Heart left ventricle (tissue), 16 donors: Measurements from ENCODE around the gene VDR. TPM values are rescaled to one million over a fixed set of nuclear protein-coding genes. Genes with fewer than 3 reads are reported as not detected.
A peak's percentile ranks its signal among the peaks of the same experiment; 100 is the strongest.

Source experiments
- ATAC-seq, 4 donors: fragments of 200-7000 bp; cut with Tn5 transposase; one replicate each; pipeline ENCODE4 v1.9.1; 2020 to 2022; ENCODE audit warnings: moderate library complexity in 4 of 4, mild to moderate bottlenecking in 3 of 4, moderate number of reproducible peaks in 1 of 4
- DNase-seq, 5 donors: peaks; one replicate each; pipeline ENCODE4 v3.0.0-alpha.2; 2020
- H3K27ac ChIP-seq, 12 donors: fragments of 200-600 bp; sonication (generic) in 4 of 12; one replicate each; pipeline versions ENCODE4 v1.5.0 to v1.8.0; 2016 to 2022; ENCODE audit warnings: mild to moderate bottlenecking in 2 of 12
- H3K27me3 ChIP-seq, 9 donors: fragments of 200-600 bp; sonication (generic) in 2 of 9; one replicate each; pipeline versions ENCODE4 v1.5.1 to v1.8.0; 2016 to 2022; ENCODE audit warnings: mild to moderate bottlenecking in 3 of 9
- H3K36me3 ChIP-seq, 9 donors: fragments of 200-600 bp; sonication (generic) in 2 of 9; one replicate each; pipeline versions ENCODE4 v1.5.0 to v1.8.0; 2018 to 2022; ENCODE audit warnings: mild to moderate bottlenecking in 2 of 9
- H3K4me1 ChIP-seq, 12 donors: fragments of 200-600 bp; sonication (generic) in 4 of 12; one replicate each; pipeline versions ENCODE4 v1.5.0 to v1.8.0; 2016 to 2022; ENCODE audit warnings: mild to moderate bottlenecking in 3 of 12
- H3K4me3 ChIP-seq, 12 donors: fragments of 200-600 bp; sonication (generic) in 4 of 12; one replicate each; pipeline versions ENCODE4 v1.5.0 to v1.8.0; 2017 to 2022; ENCODE audit warnings: mild to moderate bottlenecking in 9 of 12, moderate library complexity in 4 of 12
- H3K9me3 ChIP-seq, 12 donors: fragments of 200-600 bp; sonication (generic) in 4 of 12; one replicate each; pipeline versions ENCODE4 v1.5.0 to v1.8.0; 2016 to 2022; ENCODE audit warnings: mild to moderate bottlenecking in 1 of 12
- POLR2A ChIP-seq, 2 donors: fragments of 450-650 bp; IDR thresholded peaks; one replicate each; pipeline ENCODE4 v1.6.1; 2017; ENCODE audit warnings: antibody characterized with exemption in 2 of 2, mild to moderate bottlenecking in 2 of 2, moderate library complexity in 2 of 2
- WGBS, 4 donors: extraction: QIAGEN DNeasy Blood & Tissue Kit in 2 of 4; methylation state at CpG; one replicate each; pipeline versions ENCODE4 v1.1.5 to v1.1.7; 2013 to 2018; 5-methylcytosine and 5-hydroxymethylcytosine counted together
- intact Hi-C, 10 donors: fragments of 100-400 bp; cut with DNase I; formaldehyde crosslinking; loops; one replicate each; pipeline versions ENCODE4 v1.11.1 to v1.14.2; 2022
- polyA plus RNA-seq, 2 donors: library from polyadenylated mRNA; stranded (reverse); fragments of 200-250 nt; gene quantifications; one replicate each; pipeline ENCODE4 v1.2.3, GENCODE V29; 2013
- total RNA-seq, 9 donors: library from RNA; depleted of rRNA in 2 of 9; stranded (reverse); fragments of >200 nt in 2 of 9; fragmentation: NEBNext Ultra II Directional in 3 of 9; extraction: Animal tissue kit (Norgen Biotek cat#: 25700) in 3 of 9; gene quantifications; one replicate each; pipeline versions ENCODE4 v1.1.0 to v1.2.4, GENCODE V29; 2016 to 2023
- TF ChIP-seq, protein P1 (sequence below), 12 donors: fragments of 200-600 bp; sonication (generic) in 4 of 12; IDR thresholded peaks; one replicate each; pipeline versions ENCODE4 v1.5.0 to v1.8.0; 2018 to 2022; ENCODE audit warnings: antibody characterized with exemption in 12 of 12, mild to moderate bottlenecking in 5 of 12
- donor health status: ischemic (EF 13 %, LVEDD 7.1; RV severe dilation, severe dysfunction).
- donor health status: healthy with polysubstance abuse.
- donor health status: DM: no; HTN: yes; CAD: no.
- donor health status: DM: no; HTN: no; CAD: no.
- donor health status: ischemic (EF 25% LVEDD 6.9; RV normal size, moderate dysfunction).
- donor health status: ischemic (EF 25% LVEDD 5.7; RV mildly dilated, moderate dysfunction).
- donor health status: healthy.
- donor health status: DM: yes; HTN: yes; CAD: no.
- donor health status: ischemic (EF 35%, LVEDD 5.7; RV mildly dilated, moderate dysfunction).
- donor health status: nonischemic (EF 11% LVEDD 7.7; RV severe dilation, severe dysfunction).
- donor health status: DM: yes; HTN: yes; CAD: no.
- donor health status: PGD.
- donor health status: ischemic (EF 29% LVEDD 5.4; RV normal size, mild dysfunction).
- donor health status: nonischemic (EF 23%, LVEDD 6.1; RV moderate dilation, normal function).

VDR gene
- total and polyA plus RNA-seq, 11 donors = 0.15 to 4.3 (median 0.63) TPM

- H3K4me3 ChIP-seq = no peak overlapping the region
- H3K27ac ChIP-seq = no peak overlapping the region
- DNase-seq (no peak), ATAC-seq (no peak)
- no peak for TF ChIP-seq POLR2A (IDR thresholded peaks at IDR 0.05)
- TF ChIP-seq, protein P1, sequence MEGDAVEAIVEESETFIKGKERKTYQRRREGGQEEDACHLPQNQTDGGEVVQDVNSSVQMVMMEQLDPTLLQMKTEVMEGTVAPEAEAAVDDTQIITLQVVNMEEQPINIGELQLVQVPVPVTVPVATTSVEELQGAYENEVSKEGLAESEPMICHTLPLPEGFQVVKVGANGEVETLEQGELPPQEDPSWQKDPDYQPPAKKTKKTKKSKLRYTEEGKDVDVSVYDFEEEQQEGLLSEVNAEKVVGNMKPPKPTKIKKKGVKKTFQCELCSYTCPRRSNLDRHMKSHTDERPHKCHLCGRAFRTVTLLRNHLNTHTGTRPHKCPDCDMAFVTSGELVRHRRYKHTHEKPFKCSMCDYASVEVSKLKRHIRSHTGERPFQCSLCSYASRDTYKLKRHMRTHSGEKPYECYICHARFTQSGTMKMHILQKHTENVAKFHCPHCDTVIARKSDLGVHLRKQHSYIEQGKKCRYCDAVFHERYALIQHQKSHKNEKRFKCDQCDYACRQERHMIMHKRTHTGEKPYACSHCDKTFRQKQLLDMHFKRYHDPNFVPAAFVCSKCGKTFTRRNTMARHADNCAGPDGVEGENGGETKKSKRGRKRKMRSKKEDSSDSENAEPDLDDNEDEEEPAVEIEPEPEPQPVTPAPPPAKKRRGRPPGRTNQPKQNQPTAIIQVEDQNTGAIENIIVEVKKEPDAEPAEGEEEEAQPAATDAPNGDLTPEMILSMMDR (IDR thresholded peaks at IDR 0.05) = no peak
- H3K27me3 ChIP-seq = no peaks in the 10 kb centered on the region
- intact Hi-C loops = loop anchor here in 1 of 10 donors (10.0 kb wide), 1 partner anchor 58 kb away; the partner anchor contains the start of gene SLC48A1
- WGBS, 4 donors = 85 to 94% (median 93%) methylated on average over 12 to 13 of the region's 13 CpGs
- H3K9me3 ChIP-seq = no peaks in the 10 kb centered on the region
- no peaks in the 10 kb centered on the region for H3K36me3 ChIP-seq
- H3K4me1 ChIP-seq = peaks cover 11 to 62% (median 36%) of the 10 kb centered on the region in 12 donors
Measured at GRCh38 chr12:47832263-47832933, 72.4 kb downstream of the VDR start.

- H3K4me3 ChIP-seq = peak overlapping the region in 2 of 12 donors; percentile 10 to 12
- no peaks in the 10 kb centered on the region for H3K36me3 ChIP-seq
- peaks cover 11 to 76% (median 54%) of the 10 kb centered on the region in 12 donors for H3K4me1 ChIP-seq
- no peak for TF ChIP-seq POLR2A (IDR thresholded peaks at IDR 0.05)
- TF ChIP-seq, protein P1 (IDR thresholded peaks at IDR 0.05) = no peak
- intact Hi-C loops = no loop called here
- no peak for ATAC-seq
- DNase-seq = no peak
- no peaks in the 10 kb centered on the region for H3K27me3 ChIP-seq
- WGBS, 4 donors = 49 to 89% (median 75%) methylated on average over 4 of the region's 4 CpGs
- H3K27ac ChIP-seq = peak overlapping the region; percentile 76 to 99 (median 90)
- no peaks in the 10 kb centered on the region for H3K9me3 ChIP-seq
Measured at GRCh38 chr12:47829584-47829983, 75.2 kb downstream of the VDR start.

- Histone ChIP-seq H3K9me3 (no peaks in the 10 kb centered on the region), H3K27ac (peak overlapping the region; percentile 76 to 99 (median 90)), H3K36me3 (no peaks in the 10 kb centered on the region), H3K4me3 (peak overlapping the region in 6 of 12 donors; percentile 1 to 18 (median 11)), H3K27me3 (no peaks in the 10 kb centered on the region), H3K4me1 (peaks cover 11 to 76% (median 58%) of the 10 kb centered on the region in 12 donors)
- TF ChIP-seq POLR2A (IDR thresholded peaks at IDR 0.05) = no peak
- TF ChIP-seq, protein P1 (IDR thresholded peaks at IDR 0.05) = no peak
- DNase-seq (peak; percentile 85 to 91 (median 88)), ATAC-seq (peak; percentile 68 to 90 (median 88))
- intact Hi-C loops = no loop called here
- 29 to 44% (median 36%) methylated on average over 7 of the region's 7 CpGs for WGBS, 4 donors
Measured at GRCh38 chr12:47828976-47829482, 75.8 kb downstream of the VDR start.
